ENCODE data around the gene SKI. TPM values are rescaled to one million over a fixed set of nuclear protein-coding genes. Genes with fewer than 3 reads are reported as not detected.

Gene SKI
- total RNA-seq, 2 donors from 2014 or later: 65.4 to 79.2 TPM

DNA sequence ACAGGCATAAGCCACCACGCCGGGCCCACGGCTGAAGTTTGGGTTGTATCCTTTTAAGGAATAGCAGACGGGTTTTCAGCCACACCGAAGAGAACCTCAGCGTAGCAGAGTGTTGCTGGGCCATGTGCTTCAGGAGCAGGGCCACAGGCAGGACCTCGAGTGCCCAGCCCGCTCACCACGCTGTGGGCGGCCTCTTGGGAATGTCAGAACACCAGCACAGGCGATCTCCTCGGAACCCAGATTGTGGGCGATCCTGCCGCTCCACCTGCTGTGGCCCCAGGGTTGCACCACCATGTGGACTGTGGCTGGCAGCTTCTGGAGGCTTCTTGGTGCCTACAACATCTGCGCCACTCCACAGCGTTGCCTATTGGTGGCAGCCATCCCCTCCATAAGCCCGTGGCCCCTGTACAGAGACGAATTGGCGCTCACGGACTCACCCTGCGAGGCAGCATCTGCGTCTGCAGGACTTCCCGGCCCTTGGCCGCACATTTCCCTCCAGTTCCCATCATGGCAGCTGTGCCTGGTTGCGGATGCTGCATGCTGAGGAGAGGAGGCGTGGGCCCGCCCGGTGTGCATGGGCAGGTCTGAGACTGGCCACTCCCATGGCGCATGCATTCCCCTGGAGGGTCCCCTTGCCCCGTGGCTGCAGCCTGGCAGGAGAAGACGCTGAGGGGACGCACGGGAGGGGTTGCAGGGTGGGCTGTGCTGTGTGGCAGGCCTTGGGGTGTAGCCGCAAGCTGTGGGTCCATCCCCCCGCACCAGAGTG, 69.3 kb downstream of the SKI start:
- no peak overlapping the region for H3K27ac ChIP-seq (ENCODE audit: low read depth, low read length)
- no peaks in the 10 kb centered on the region for H3K4me1 Mint-ChIP-seq
- H3K27me3 Mint-ChIP-seq (ENCODE audit: insufficient read depth): no peaks in the 10 kb centered on the region
- no peaks in the 10 kb centered on the region for H3K27me3 ChIP-seq (ENCODE audit: control insufficient read depth, insufficient read depth, low read length, poor library complexity, severe bottlenecking)
- no peaks in the 10 kb centered on the region for H3K9me3 ChIP-seq (ENCODE audit: control insufficient read depth, low read length)
- TF ChIP-seq, protein P1, sequence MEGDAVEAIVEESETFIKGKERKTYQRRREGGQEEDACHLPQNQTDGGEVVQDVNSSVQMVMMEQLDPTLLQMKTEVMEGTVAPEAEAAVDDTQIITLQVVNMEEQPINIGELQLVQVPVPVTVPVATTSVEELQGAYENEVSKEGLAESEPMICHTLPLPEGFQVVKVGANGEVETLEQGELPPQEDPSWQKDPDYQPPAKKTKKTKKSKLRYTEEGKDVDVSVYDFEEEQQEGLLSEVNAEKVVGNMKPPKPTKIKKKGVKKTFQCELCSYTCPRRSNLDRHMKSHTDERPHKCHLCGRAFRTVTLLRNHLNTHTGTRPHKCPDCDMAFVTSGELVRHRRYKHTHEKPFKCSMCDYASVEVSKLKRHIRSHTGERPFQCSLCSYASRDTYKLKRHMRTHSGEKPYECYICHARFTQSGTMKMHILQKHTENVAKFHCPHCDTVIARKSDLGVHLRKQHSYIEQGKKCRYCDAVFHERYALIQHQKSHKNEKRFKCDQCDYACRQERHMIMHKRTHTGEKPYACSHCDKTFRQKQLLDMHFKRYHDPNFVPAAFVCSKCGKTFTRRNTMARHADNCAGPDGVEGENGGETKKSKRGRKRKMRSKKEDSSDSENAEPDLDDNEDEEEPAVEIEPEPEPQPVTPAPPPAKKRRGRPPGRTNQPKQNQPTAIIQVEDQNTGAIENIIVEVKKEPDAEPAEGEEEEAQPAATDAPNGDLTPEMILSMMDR (conservative IDR thresholded peaks at IDR 0.05): no peak
- WGBS, 2 experiments (ENCODE audit: insufficient coverage in 1 of 2, insufficient read length in 1 of 2): 94 to 100% methylated on average over 18 to 35 of the region's 35 CpGs
- H3K9me3 Mint-ChIP-seq: no peaks in the 10 kb centered on the region
- H3K4me3 ChIP-seq (ENCODE audit: low read length): no peak overlapping the region
- no peak overlapping the region for H3K27ac Mint-ChIP-seq
- no peak overlapping the region for H3K4me3 Mint-ChIP-seq
- H3K36me3 ChIP-seq (ENCODE audit: control insufficient read depth, insufficient read depth, low read length): peaks cover 7% of the 10 kb centered on the region
- no peak for DNase-seq
- no peaks in the 10 kb centered on the region for H3K4me1 ChIP-seq (ENCODE audit: control insufficient read depth, insufficient read depth, low read length)
- H3K9ac ChIP-seq (ENCODE audit: extremely low read depth, low read length, poor library complexity, severe bottlenecking): no peak overlapping the region
- H3K36me3 Mint-ChIP-seq (ENCODE audit: low read depth): peaks cover 17% of the 10 kb centered on the region

DNA sequence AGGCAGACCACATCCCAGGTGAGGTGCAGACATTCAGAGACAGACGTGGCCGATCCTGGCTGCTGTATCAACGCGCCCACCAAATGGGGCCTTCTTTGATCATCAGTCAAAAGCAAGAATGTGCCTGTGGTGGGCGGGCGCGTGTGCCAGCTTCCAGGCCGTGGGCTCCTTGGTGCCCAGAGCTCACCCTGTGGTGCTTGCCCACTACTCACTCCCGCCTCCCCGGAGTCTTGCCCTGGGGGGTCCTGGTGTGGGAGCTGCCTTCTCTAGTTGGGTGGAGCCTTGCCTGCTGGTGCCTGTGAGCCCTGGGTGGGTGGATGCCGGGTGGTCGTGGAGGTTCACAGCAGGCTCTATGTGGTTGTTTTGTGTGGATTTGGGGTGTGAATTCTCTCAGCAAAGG, 70.6 kb downstream of the SKI start:
- H3K9me3 Mint-ChIP-seq: no peaks in the 10 kb centered on the region
- no peaks in the 10 kb centered on the region for H3K27me3 Mint-ChIP-seq (ENCODE audit: insufficient read depth)
- no peak overlapping the region for H3K27ac ChIP-seq (ENCODE audit: low read depth, low read length)
- peak overlapping the region; percentile 68 for H3K27ac Mint-ChIP-seq
- H3K4me3 ChIP-seq (ENCODE audit: low read length): no peak overlapping the region
- no peaks in the 10 kb centered on the region for H3K4me1 Mint-ChIP-seq
- H3K27me3 ChIP-seq (ENCODE audit: control insufficient read depth, insufficient read depth, low read length, poor library complexity, severe bottlenecking): no peaks in the 10 kb centered on the region
- no peak overlapping the region for H3K4me3 Mint-ChIP-seq
- H3K36me3 Mint-ChIP-seq (ENCODE audit: low read depth): peaks cover 24% of the 10 kb centered on the region
- H3K4me1 ChIP-seq (ENCODE audit: control insufficient read depth, insufficient read depth, low read length): no peaks in the 10 kb centered on the region
- peaks cover 7% of the 10 kb centered on the region for H3K36me3 ChIP-seq (ENCODE audit: control insufficient read depth, insufficient read depth, low read length)
- 93 to 98% methylated on average over 7 to 12 of the region's 12 CpGs for WGBS, 2 experiments (ENCODE audit: insufficient coverage in 1 of 2, insufficient read length in 1 of 2)
- TF ChIP-seq, protein P1 (conservative IDR thresholded peaks at IDR 0.05): no peak
- H3K9me3 ChIP-seq (ENCODE audit: control insufficient read depth, low read length): no peaks in the 10 kb centered on the region
- no peak for DNase-seq
- no peak overlapping the region for H3K9ac ChIP-seq (ENCODE audit: extremely low read depth, low read length, poor library complexity, severe bottlenecking)

DNA sequence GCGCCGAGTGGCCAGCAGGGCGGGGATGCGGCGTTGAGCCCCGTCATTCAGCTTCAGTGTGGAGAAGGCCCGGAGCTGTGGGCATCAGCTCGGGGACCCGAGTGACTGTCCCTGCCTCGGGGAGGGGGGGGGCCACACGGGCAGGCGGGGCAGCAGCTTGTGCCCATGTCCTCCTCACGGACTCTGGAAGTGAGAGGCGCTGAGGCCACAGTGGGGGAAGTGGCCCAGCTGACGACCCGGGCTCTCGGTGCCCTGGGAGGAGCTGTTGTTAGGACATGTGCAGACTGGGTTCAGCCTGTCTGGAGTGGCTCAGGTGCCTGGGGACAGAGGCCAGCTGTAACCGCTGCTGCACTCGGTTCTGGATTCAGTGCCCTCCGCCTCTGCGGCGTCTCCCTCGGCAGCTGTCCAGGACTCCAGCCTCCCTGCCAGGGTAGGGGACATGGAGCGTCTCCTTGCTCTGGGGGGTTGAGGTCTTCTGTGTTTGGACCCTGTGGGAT, 71.1 kb downstream of the SKI start:
- 94 to 95% methylated on average over 18 to 24 of the region's 24 CpGs for WGBS, 2 experiments (ENCODE audit: insufficient coverage in 1 of 2, insufficient read length in 1 of 2)
- no peaks in the 10 kb centered on the region for H3K27me3 Mint-ChIP-seq (ENCODE audit: insufficient read depth)
- H3K9ac ChIP-seq (ENCODE audit: extremely low read depth, low read length, poor library complexity, severe bottlenecking): no peak overlapping the region
- no peaks in the 10 kb centered on the region for H3K27me3 ChIP-seq (ENCODE audit: control insufficient read depth, insufficient read depth, low read length, poor library complexity, severe bottlenecking)
- H3K9me3 ChIP-seq (ENCODE audit: control insufficient read depth, low read length): no peaks in the 10 kb centered on the region
- no peaks in the 10 kb centered on the region for H3K4me1 Mint-ChIP-seq
- H3K36me3 ChIP-seq (ENCODE audit: control insufficient read depth, insufficient read depth, low read length): peaks cover 7% of the 10 kb centered on the region
- no peaks in the 10 kb centered on the region for H3K9me3 Mint-ChIP-seq
- peak overlapping the region; percentile 68 for H3K27ac Mint-ChIP-seq
- H3K4me1 ChIP-seq (ENCODE audit: control insufficient read depth, insufficient read depth, low read length): no peaks in the 10 kb centered on the region
- no peak for DNase-seq
- H3K4me3 Mint-ChIP-seq: no peak overlapping the region
- peaks cover 21% of the 10 kb centered on the region for H3K36me3 Mint-ChIP-seq (ENCODE audit: low read depth)
- TF ChIP-seq, protein P1 (conservative IDR thresholded peaks at IDR 0.05): no peak
- H3K4me3 ChIP-seq (ENCODE audit: low read length): no peak overlapping the region
- peak overlapping the region; percentile 63 for H3K27ac ChIP-seq (ENCODE audit: low read depth, low read length)

Measured in endodermal cell (in vitro differentiated cells).